Hepatocyte (in vitro differentiated cells): ENCODE measurements around the gene DDIT4. TPM values are rescaled to one million over a fixed set of nuclear protein-coding genes. Genes with fewer than 3 reads are reported as not detected.

ENCODE experiments used
- DNase-seq: peaks from one replicate; pipeline ENCODE4 v3.0.0-alpha.2; 2016; ENCODE audit warnings: low spot score
- H2AFZ ChIP-seq: fragments of 200-600 bp; sonication (generic); 2 replicates; pipeline ENCODE4 v1.6.0; 2016; ENCODE audit warnings: antibody characterized with exemption, mild to moderate bottlenecking
- H3K27ac ChIP-seq: fragments of 200-600 bp; sonication (generic); 2 replicates; pipeline ENCODE4 v1.5.1; 2016; ENCODE audit warnings: mild to moderate bottlenecking
- H3K27me3 ChIP-seq: fragments of 200-600 bp; sonication (generic); 2 replicates; pipeline ENCODE4 v1.6.1; 2016
- H3K36me3 ChIP-seq: fragments of 200-600 bp; sonication (generic); replicated peaks from 2 replicates; pipeline ENCODE4 v1.5.1; 2016; ENCODE audit warnings: low read depth; ENCODE audit not compliant: insufficient read depth
- H3K4me1 ChIP-seq: fragments of 200-600 bp; sonication (generic); 2 replicates; pipeline ENCODE4 v1.5.1; 2016; ENCODE audit warnings: mild to moderate bottlenecking, moderate library complexity; ENCODE audit not compliant: insufficient read depth
- H3K4me2 ChIP-seq: fragments of 200-600 bp; sonication (generic); 2 replicates; pipeline ENCODE4 v1.6.0; 2016
- H3K4me3 ChIP-seq: fragments of 200-600 bp; sonication (generic); 2 replicates; pipeline ENCODE4 v1.5.1; 2016; ENCODE audit warnings: mild to moderate bottlenecking
- H3K79me2 ChIP-seq: fragments of 200-600 bp; sonication (generic); 2 replicates; pipeline ENCODE4 v1.6.0; 2017; ENCODE audit warnings: mild to moderate bottlenecking
- H3K9me2 ChIP-seq: fragments of 200-600 bp; sonication (generic); replicated peaks from 2 replicates; pipeline ENCODE4 v1.6.0; 2017; ENCODE audit warnings: mild to moderate bottlenecking; ENCODE audit not compliant: insufficient read depth
- H3K9me3 ChIP-seq: fragments of 200-600 bp; sonication (generic); 2 replicates; pipeline ENCODE4 v1.5.1; 2016; ENCODE audit warnings: low read depth, mild to moderate bottlenecking
- H4K20me1 ChIP-seq: fragments of 200-600 bp; sonication (generic); 2 replicates; pipeline ENCODE4 v1.6.0; 2016; ENCODE audit warnings: mild to moderate bottlenecking; ENCODE audit not compliant: insufficient read depth, poor library complexity, severe bottlenecking
- CTCF ChIP-seq: fragments of 200-600 bp; sonication (generic); IDR thresholded peaks from 2 replicates; pipeline ENCODE4 v1.5.1; 2016; ENCODE audit warnings: antibody characterized with exemption, mild to moderate bottlenecking; ENCODE audit not compliant: poor library complexity
- EZH2 ChIP-seq: fragments of 200-600 bp; sonication (generic); IDR thresholded peaks from 2 replicates; pipeline ENCODE4 v1.6.1; 2016; ENCODE audit warnings: antibody characterized with exemption, mild to moderate bottlenecking, borderline replicate concordance
- EZH2phosphoT487 ChIP-seq: fragments of 200-600 bp; sonication (generic); IDR thresholded peaks from one replicate; pipeline ENCODE4 v1.6.1; 2018; ENCODE audit warnings: antibody characterized with exemption, mild to moderate bottlenecking, low read depth, moderate library complexity; ENCODE audit not compliant: unreplicated experiment, severe bottlenecking
- WGBS: methylation state at CpG from one replicate; pipeline ENCODE4 v1.1.6; 2016; ENCODE audit warnings: low lambda C conversion rate; ENCODE audit errors: missing lambda C conversion rate; 5-methylcytosine and 5-hydroxymethylcytosine counted together
- polyA plus RNA-seq: library from polyadenylated mRNA; unstranded; fragments of >200 nt; fragmentation: Nextera tagmentation; extraction: Ambion mirVana; gene quantifications from 2 replicates; pipeline ENCODE4 v1.2.1, GENCODE V29; 2016
- total RNA-seq: library from RNA; depleted of rRNA; stranded (reverse); fragments of >200 nt; gene quantifications from 2 replicates; pipeline ENCODE4 v1.2.3, GENCODE V29; 2014

Gene DDIT4
- total and polyA plus RNA-seq, 2 experiments from 2014 or later, result 165 to 235 TPM

GRCh38 chr10:72265508-72265907, 8.2 kb upstream of the DDIT4 start:
- H2AFZ ChIP-seq, result no peak overlapping the region
- no peaks in the 10 kb centered on the region for H3K36me3 ChIP-seq
- peaks cover 20% of the 10 kb centered on the region for H3K4me1 ChIP-seq
- no peaks in the 10 kb centered on the region for H4K20me1 ChIP-seq
- no peak overlapping the region for H3K27ac ChIP-seq
- no peaks in the 10 kb centered on the region for H3K9me2 ChIP-seq
- H3K27me3 ChIP-seq, result no peaks in the 10 kb centered on the region
- no peaks in the 10 kb centered on the region for H3K9me3 ChIP-seq
- no peak for DNase-seq
- H3K79me2 ChIP-seq, result no peaks in the 10 kb centered on the region
- H3K4me3 ChIP-seq, result no peak overlapping the region
- TF ChIP-seq CTCF, result no peak
- no peak for TF ChIP-seq EZH2
- TF ChIP-seq EZH2phosphoT487, result no peak
- WGBS, result 80% methylated on average over 6 of the region's 6 CpGs
- H3K4me2 ChIP-seq, result no peak overlapping the region

GRCh38 chr10:72265990-72266865, 7.5 kb upstream of the DDIT4 start:
- TF ChIP-seq EZH2phosphoT487, result no peak
- no peak for TF ChIP-seq EZH2
- TF ChIP-seq CTCF, result no peak
- Histone ChIP-seq H3K27ac (no peak overlapping the region), H3K4me3 (no peak overlapping the region), H2AFZ (no peak overlapping the region), H3K9me3 (no peaks in the 10 kb centered on the region), H3K9me2 (no peaks in the 10 kb centered on the region), H3K36me3 (no peaks in the 10 kb centered on the region), H3K27me3 (no peaks in the 10 kb centered on the region), H3K4me2 (no peak overlapping the region), H4K20me1 (no peaks in the 10 kb centered on the region), H3K79me2 (no peaks in the 10 kb centered on the region), H3K4me1 (peaks cover 24% of the 10 kb centered on the region)
- no peak for DNase-seq
- 90% methylated on average over 10 of the region's 11 CpGs for WGBS

- Histone ChIP-seq H3K27ac (no peak overlapping the region), H3K4me1 (peaks cover 22% of the 10 kb centered on the region), H3K9me2 (no peaks in the 10 kb centered on the region), H3K4me2 (no peak overlapping the region), H4K20me1 (no peaks in the 10 kb centered on the region), H3K36me3 (no peaks in the 10 kb centered on the region), H3K9me3 (no peaks in the 10 kb centered on the region), H2AFZ (no peak overlapping the region), H3K79me2 (no peaks in the 10 kb centered on the region), H3K27me3 (no peaks in the 10 kb centered on the region), H3K4me3 (no peak overlapping the region)
- DNase-seq, result no peak
- TF ChIP-seq EZH2phosphoT487, result no peak
- TF ChIP-seq EZH2, result no peak
- TF ChIP-seq CTCF, result no peak
- WGBS, result 68% methylated on average over 6 of the region's 6 CpGs
Observed at GRCh38 chr10:72267381-72267780, 6.3 kb upstream of the DDIT4 start.
